HG03521 (cell line): ENCODE results near the gene TTBK1.

Source experiments
- ATAC-seq: cut with Tn5 transposase; IDR thresholded peaks from one replicate; pipeline ENCODE4 v1.9.1; 2021; ENCODE audit warnings: mild to moderate bottlenecking, moderate library complexity; ENCODE audit not compliant: unreplicated experiment

TTBK1 gene

GRCh38 chr6:43222418-43223059 lies 20.7 kb upstream of the TTBK1 start:
- ATAC-seq = no peak

- no peak for ATAC-seq
These were observed 20.1 kb upstream of the TTBK1 start for GRCh38 chr6:43223175-43223574.

- ATAC-seq = no peak
These were observed 17.0 kb upstream of the TTBK1 start for GRCh38 chr6:43226192-43226851.

GRCh38 chr6:43228951-43229802 lies 14.1 kb upstream of the TTBK1 start, which contains the start of gene DNPH1:
DNPH1 (minus strand) TSS chr6:43229481; CDS start chr6:43229456, 25 bp downstream.
- ATAC-seq = peak; percentile 76

DNA sequence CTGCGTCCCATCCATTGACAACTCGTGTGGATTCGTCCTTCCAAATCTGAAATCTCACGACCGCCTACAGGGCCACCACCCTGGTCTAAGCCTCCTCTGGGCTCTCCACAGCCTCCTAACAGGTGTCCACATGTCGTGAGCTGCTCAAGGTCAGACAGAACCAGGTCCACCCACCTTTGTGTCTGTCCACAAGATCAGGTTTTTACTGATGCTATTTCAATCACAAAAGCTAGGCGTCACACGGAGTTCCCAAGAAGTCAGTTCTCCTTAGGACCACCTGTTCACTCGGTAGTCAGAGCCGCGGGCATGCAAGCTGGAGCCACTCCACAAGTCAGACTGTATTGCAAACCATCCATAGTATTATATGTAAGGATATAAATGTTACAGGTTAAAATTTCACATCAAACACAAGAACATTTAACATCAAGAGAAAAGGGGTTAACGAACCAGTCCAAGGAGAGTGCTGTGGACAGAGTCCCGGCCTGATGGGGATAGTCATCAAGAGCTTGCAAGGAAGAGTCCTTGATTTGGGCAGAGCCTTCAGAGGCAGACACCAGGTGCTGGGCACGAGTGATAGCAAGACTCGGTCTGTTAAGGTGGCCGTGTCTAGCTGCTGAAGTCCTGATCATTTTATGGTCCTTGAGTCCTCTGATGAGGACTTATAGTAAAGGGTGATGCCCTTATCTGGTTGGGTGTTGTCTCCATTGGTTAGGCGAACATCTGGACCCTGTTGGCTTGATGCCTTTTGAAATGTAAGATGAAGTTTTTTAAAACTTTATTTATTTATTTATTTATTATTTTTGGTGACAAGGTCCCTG lies 13.3 kb upstream of the TTBK1 start:
- no peak for ATAC-seq

GRCh38 chr6:43231053-43231452 lies 12.2 kb upstream of the TTBK1 start:
- ATAC-seq = no peak

DNA sequence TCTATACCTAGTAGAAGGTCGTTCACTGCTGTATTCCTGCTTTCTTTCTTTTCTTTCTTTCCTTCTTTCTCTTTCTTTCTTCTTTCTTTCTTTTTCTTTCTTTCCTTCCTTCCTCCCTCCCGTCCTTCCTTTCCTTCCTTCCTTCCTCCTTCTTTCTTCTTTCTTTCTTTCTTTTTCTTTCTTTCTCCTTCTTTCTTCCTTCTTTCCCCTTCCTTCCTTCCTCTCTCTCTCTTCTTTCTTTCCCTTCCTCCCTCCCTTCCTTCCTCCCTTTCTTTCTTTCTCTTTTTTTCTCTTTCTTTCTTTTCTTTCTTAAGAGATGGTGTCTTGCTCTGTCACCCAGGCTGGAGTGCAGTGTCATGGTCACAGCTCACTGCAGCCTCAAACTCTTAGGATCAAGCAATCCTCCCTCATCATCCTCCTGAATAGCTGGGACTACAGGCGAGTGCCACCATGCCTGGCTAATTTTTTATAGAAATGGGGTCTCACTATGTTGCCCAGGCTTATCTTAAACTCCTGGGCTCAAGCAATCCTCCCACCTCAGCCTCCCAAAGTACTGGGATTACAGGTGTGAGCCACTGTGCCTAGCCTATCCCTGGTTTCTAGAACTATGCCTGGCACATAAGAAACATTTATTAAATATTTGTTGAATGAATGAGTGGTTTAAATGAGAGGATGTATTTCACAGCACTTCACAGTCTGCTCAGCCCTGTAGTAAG lies 11.4 kb upstream of the TTBK1 start:
- no peak for ATAC-seq

- ATAC-seq = no peak
These were observed 7.4 kb upstream of the TTBK1 start for GRCh38 chr6:43235841-43236240.

GRCh38 chr6:43239054-43239453 lies 4.2 kb upstream of the TTBK1 start:
- no peak for ATAC-seq

GRCh38 chr6:43240950-43241349 lies 2.3 kb upstream of the TTBK1 start:
- no peak for ATAC-seq

- no peak for ATAC-seq
These were observed 1.8 kb upstream of the TTBK1 start for GRCh38 chr6:43241446-43241845.

DNA sequence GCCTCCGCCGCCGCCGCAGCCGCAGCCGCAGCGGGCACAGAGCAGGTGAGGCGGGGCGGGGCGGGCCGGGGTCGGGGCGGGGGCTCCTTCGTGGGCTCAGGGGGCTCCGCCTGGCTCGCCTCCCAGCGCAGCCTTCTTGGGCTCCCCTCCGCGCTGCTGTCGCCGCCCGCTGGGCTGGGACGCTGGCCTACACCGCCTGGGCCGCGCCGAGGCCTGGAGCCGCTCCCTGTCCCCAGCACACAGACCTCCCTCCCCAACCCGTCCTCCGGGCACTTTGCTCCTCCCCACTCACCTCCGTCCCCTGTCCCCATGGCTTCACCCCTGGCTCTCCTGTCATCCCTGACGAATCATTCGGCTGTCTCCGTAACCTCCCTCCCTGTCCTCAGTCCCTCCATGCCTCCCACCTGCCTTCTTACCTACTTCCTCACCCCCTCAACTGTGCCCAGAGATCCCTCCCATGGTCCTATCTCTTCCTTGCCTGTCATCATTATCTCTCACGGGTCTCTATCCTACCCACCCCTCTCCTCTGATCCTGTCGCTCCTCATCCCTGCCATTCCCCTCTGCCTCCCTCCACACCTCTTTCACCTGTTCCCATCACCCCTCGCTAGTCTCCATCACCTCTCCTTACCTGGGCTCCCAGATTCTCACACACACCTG lies 512 bp downstream of the TTBK1 start:
- ATAC-seq = no peak

GRCh38 chr6:43246301-43247113 lies 3.2 kb downstream of the TTBK1 start:
- ATAC-seq = peak; percentile 23

DNA sequence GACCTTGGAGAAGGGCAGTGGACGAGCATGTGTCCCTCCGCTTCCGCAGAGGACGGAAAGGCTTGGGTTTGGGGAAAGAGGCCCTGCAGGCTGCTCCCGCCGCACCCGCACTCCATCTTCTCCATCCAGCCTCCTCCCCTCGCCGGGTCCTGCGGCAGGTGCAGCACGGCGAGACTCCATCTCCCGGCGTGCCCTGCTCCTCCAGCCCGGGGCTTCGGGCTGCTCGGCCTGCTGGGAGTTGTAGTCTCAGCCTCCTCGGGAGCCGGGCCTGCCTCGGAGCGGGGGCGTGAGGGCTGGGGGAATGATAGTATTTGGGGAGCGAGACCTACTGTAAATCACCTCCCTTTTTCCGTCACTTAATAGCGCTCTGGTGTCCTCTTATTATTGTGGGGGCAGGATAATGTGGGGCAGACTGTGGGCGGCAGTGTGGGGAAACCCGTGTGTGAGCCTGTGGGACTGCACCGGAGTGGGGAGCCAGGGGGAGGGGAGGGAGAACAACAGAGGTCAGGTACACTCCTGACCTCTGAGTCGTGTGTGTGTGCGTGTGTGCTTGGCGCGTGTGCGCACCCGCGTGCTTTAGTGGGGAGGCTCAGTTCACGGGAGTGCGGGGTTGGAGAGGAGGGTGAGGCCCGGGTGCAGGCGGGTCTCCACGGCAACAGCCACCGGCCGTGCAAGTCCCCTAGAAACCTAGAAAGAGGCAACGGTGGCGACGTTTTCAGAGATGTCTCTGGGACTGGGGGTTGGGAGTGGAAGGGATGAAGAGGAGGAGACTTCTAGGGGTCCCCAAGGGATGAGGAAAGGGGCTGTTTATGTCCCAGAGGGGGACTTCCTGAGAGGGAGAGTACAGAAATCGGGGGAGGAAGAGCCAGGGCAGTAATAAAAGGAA lies 4.1 kb downstream of the TTBK1 start:
- peak; percentile 88 for ATAC-seq

DNA sequence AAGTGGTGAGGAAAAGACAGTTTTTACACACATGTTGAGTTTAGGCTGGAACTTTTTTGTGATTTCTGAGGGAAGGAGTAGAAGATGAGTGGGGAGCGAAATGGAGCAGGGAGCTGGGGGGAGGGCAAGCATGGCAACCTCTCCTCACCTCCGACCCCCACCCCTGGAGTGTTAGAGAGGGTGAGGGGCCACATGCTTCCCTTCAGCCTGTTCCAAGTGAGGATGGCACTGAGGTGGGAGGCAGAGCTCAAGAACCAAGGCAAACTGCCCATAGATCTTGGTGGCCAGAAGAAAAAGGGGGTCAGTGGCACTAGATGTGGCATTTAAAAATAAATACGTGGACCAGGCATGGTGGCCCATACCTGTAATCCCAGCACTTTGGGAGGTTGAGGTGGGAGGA lies 4.8 kb downstream of the TTBK1 start:
- ATAC-seq = no peak

DNA sequence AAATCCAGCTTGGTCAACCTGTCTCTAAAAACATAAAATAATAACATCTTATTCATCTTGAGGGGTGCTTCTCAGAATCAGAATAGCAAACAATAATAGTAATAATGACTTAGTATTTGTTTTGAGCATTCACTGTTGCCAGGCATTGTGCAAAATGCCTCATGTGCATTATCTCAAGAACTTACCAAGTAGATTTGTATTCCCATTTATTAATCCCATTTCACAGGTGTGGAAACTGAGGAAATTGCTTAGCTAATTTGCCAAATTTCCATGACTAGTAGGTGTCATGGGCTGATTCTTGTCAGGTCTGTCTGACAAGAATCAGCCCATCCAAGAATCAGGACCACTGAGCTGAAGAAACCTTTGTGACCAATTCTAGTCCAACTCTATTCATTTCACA lies 5.5 kb downstream of the TTBK1 start:
- no peak for ATAC-seq

- ATAC-seq = no peak
These were observed 7.7 kb downstream of the TTBK1 start for GRCh38 chr6:43250992-43251373.

- ATAC-seq = no peak
These were observed 10.1 kb downstream of the TTBK1 start for GRCh38 chr6:43253401-43253800.
